GM19023 (cell line): ENCODE data around the gene FEM1B.

Experiments
- ATAC-seq: cut with Tn5 transposase; IDR thresholded peaks from one replicate; pipeline ENCODE4 v1.9.1; 2021; ENCODE audit warnings: mild to moderate bottlenecking, moderate library complexity; ENCODE audit not compliant: unreplicated experiment

FEM1B gene

GRCh38 chr15:68319997-68320396 is 42.5 kb downstream of the FEM1B start:
- no peak for ATAC-seq

- no peak for ATAC-seq
Measured at GRCh38 chr15:68321229-68321628, 43.7 kb downstream of the FEM1B start.

GRCh38 chr15:68322796-68323195 is 45.3 kb downstream of the FEM1B start:
- no peak for ATAC-seq

- no peak for ATAC-seq
Measured at GRCh38 chr15:68325726-68326125, 48.2 kb downstream of the FEM1B start.

GRCh38 chr15:68326711-68327354 is 49.3 kb downstream of the FEM1B start:
- no peak for ATAC-seq

- no peak for ATAC-seq
Measured at GRCh38 chr15:68328443-68328842, 50.9 kb downstream of the FEM1B start.

GRCh38 chr15:68328964-68329363 is 51.4 kb downstream of the FEM1B start:
- no peak for ATAC-seq

- no peak for ATAC-seq
Measured at GRCh38 chr15:68330416-68330815, 52.9 kb downstream of the FEM1B start.

- no peak for ATAC-seq
Measured at GRCh38 chr15:68330901-68331300, 53.4 kb downstream of the FEM1B start.

- ATAC-seq = no peak
Measured at GRCh38 chr15:68332266-68332665, 54.7 kb downstream of the FEM1B start.

GRCh38 chr15:68333775-68334470 is 56.4 kb downstream of the FEM1B start:
- ATAC-seq = no peak

- no peak for ATAC-seq
Measured at GRCh38 chr15:68334661-68335124, 57.1 kb downstream of the FEM1B start.

GRCh38 chr15:68335251-68335650 is 57.7 kb downstream of the FEM1B start:
- no peak for ATAC-seq

GRCh38 chr15:68335655-68336054 is 58.1 kb downstream of the FEM1B start:
- ATAC-seq = no peak

GRCh38 chr15:68336516-68336915 is 59.0 kb downstream of the FEM1B start:
- no peak for ATAC-seq

- ATAC-seq = no peak
Measured at GRCh38 chr15:68337826-68338225, 60.3 kb downstream of the FEM1B start.

- no peak for ATAC-seq
Measured at GRCh38 chr15:68339481-68339880, 61.9 kb downstream of the FEM1B start.

GRCh38 chr15:68340726-68341671 is 63.5 kb downstream of the FEM1B start:
- ATAC-seq = no peak

- no peak for ATAC-seq
Measured at GRCh38 chr15:68341760-68342725, 64.5 kb downstream of the FEM1B start.

GRCh38 chr15:68343579-68344225 is 66.2 kb downstream of the FEM1B start:
- no peak for ATAC-seq
